ENCODE data around the gene RNF138. TPM values are rescaled to one million over a fixed set of nuclear protein-coding genes. Genes with fewer than 3 reads are reported as not detected.
A peak's percentile ranks its signal among the peaks of the same experiment; 100 is the strongest.

RNF138 gene
- total RNA-seq, 1 experiment from 2014 or later = 73.5 TPM

DNA sequence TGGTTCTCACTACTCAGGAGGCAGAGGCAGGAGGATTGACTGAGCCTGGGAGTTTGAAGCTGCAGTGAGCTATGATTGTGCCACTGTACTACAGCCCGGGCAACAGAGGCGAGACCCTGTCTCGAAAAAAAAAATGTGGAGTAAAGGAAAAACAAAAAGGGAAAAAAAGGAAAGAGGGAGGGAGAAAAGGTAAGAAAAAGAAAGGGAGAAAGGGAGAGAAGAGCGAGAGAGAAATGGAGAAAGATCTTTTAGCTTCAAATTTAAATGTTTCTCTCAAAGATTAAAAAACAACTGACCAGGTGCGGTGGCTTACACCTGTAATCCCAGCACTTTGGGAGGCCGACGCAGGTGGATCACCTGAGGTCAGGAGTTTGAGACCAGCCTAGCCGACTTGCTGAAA lies 7.9 kb upstream of the RNF138 start:
- H4K8ac ChIP-seq (replicated peaks; ENCODE audit: insufficient read length, low read depth, low read length) = no peak overlapping the region
- no peaks in the 10 kb centered on the region for H3K9me3 ChIP-seq (ENCODE audit: control insufficient read depth, low read depth, low read length)
- no peak overlapping the region for H4K91ac ChIP-seq (ENCODE audit: insufficient read length, low read depth, low read length)
- no peak overlapping the region for H2BK5ac ChIP-seq (ENCODE audit: insufficient read length, low read length)
- no CpG with 5 or more reads among the region's 8 CpGs for WGBS (ENCODE audit: extremely low coverage, insufficient read length, low lambda C conversion rate)
- no peak overlapping the region for H3K27ac ChIP-seq (ENCODE audit: insufficient read length, low read depth, low read length)
- no peaks in the 10 kb centered on the region for H4K20me1 ChIP-seq (ENCODE audit: control insufficient read depth, insufficient read depth, insufficient read length)
- H3K4me3 Mint-ChIP-seq = no peak overlapping the region
- H2AFZ ChIP-seq (ENCODE audit: low read length) = no peak overlapping the region
- H3K56ac ChIP-seq (ENCODE audit: insufficient read length, low read depth, low read length) = no peak overlapping the region
- no peak overlapping the region for H3K18ac ChIP-seq (ENCODE audit: insufficient read length, low read depth, low read length)
- H3K9me3 Mint-ChIP-seq = 0 out of 5 replicates have a peak, but pooled peaks cover 2 to 3% of the 10 kb centered on the region in 2 experiments
- H3K79me1 ChIP-seq (ENCODE audit: insufficient read depth, low read depth, low read length, poor library complexity, severe bottlenecking) = no peaks in the 10 kb centered on the region
- H3K4ac ChIP-seq (ENCODE audit: low read depth, low read length) = no peak overlapping the region
- H3K27me3 ChIP-seq (ENCODE audit: insufficient read depth, low read length) = no peaks in the 10 kb centered on the region
- no peak overlapping the region for H3K9ac ChIP-seq (ENCODE audit: extremely low read depth, insufficient read length, low read length)
- no peaks in the 10 kb centered on the region for H3K79me2 ChIP-seq (ENCODE audit: insufficient read depth, low read length)
- no peak overlapping the region for H3T11ph ChIP-seq (ENCODE audit: low read length)
- H2BK15ac ChIP-seq (ENCODE audit: low read depth, low read length) = no peak overlapping the region
- no peak overlapping the region for H3K23ac ChIP-seq (ENCODE audit: insufficient read length, low read depth, low read length)
- H4K5ac ChIP-seq (ENCODE audit: insufficient read length, low read depth, low read length) = no peak overlapping the region
- H2BK12ac ChIP-seq (ENCODE audit: insufficient read length, low read depth, low read length) = no peak overlapping the region
- no peak overlapping the region for H2AK5ac ChIP-seq (ENCODE audit: insufficient read length, low read length)
- peaks cover 14 to 18% of the 10 kb centered on the region in 2 experiments for H3K4me1 Mint-ChIP-seq
- no peaks in the 10 kb centered on the region for H3K23me2 ChIP-seq (ENCODE audit: insufficient read length, low read depth, low read length, poor library complexity, severe bottlenecking)
- no peak overlapping the region for H2BK20ac ChIP-seq (ENCODE audit: low read depth, low read length, poor library complexity, severe bottlenecking)
- no peak overlapping the region for H3K14ac ChIP-seq (ENCODE audit: insufficient read depth, low read length)
- no peak for TF ChIP-seq CTCF (conservative IDR thresholded peaks at IDR 0.05)
- no peaks in the 10 kb centered on the region for H3K36me3 Mint-ChIP-seq (ENCODE audit: insufficient read depth in 1 of 3, low read depth in 3 of 3)
- no peaks in the 10 kb centered on the region for H3K27me3 Mint-ChIP-seq (ENCODE audit: low read depth)
- peak overlapping the region in 2 of 3 experiments; percentile 56 to 90; a peak in 2 of 7 replicates for H3K27ac Mint-ChIP-seq
- H3K4me2 ChIP-seq (ENCODE audit: insufficient read depth, insufficient read length, low read length) = no peak overlapping the region
- H2BK120ac ChIP-seq (ENCODE audit: low read depth, low read length, poor library complexity, severe bottlenecking) = no peak overlapping the region
- H3K4me1 ChIP-seq (ENCODE audit: insufficient read depth, low read length) = no peaks in the 10 kb centered on the region
- DNase-seq = no peak
